ENCODE data around the gene NOTCH4.
"Not testable (repeated sequence)": the region's sequence is repeated elsewhere in the genome, so short reads cannot be mapped to it uniquely, and the experiment has no call there.

The NOTCH4 gene

DNA sequence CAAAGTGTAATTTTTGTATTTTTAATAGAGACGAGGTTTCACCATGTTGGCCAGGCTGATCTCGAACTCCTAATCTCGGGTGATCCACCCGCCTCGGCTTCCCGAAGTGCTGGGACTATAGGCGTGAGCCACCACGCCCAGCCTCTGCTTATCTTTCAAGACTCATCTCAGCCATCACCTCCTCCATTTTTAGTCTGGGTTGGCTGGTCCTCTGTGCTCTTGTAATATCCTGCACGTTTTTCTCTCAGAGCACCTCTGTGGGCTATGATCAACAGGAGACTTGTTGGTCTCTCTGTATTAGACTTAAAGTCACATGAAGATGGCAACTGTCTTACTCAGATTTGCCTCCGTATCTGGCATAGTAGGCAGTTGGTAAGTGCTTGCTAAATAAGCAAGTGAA, 7.6 kb downstream of the NOTCH4 start:
- no peak for DNase-seq

DNA sequence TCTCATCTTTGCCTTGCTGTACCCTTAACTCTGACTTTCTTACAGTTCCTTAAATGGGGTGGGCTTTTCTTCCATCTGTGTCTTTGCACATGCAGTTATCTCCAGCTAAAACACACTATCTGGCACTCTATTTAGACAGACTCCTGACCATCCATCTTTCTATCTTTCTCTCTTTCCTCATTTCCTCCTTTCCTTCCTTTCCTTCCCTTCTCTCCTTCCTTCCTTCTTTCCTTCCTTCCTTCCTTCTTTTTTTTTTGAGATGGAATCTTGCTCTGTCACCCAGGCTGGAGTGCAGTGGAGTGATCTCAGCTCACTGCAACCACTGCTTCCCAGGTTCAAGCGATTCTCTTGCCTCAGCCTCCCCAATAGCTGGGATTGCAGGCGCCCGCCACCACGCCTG, 8.2 kb downstream of the NOTCH4 start:
- DNase-seq, result no peak

DNA sequence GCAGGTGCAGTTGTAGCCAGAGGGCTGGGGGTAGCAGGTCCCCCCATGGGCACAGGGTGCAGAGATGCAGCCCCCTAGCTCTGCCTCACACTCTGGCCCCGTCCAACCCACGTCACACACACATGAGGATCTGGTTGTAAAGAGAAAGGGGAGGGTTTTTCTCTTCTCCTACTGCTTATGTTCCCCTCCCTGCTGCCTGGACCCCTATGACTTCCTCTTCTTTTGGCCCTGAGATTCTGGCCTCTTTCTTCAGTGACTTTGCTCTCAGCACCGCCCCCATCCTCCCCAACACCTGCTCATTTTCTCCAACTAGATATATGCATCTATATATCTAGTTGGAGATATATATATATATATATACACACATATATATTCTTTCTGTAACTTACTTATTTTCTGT, 9.7 kb downstream of the NOTCH4 start:
- DNase-seq, result no peak

- no peak for DNase-seq
Observed at GRCh38 chr6:32213649-32214048, 10.2 kb downstream of the NOTCH4 start.

- DNase-seq, result no peak
Observed at GRCh38 chr6:32212076-32212760, 11.6 kb downstream of the NOTCH4 start.

DNA sequence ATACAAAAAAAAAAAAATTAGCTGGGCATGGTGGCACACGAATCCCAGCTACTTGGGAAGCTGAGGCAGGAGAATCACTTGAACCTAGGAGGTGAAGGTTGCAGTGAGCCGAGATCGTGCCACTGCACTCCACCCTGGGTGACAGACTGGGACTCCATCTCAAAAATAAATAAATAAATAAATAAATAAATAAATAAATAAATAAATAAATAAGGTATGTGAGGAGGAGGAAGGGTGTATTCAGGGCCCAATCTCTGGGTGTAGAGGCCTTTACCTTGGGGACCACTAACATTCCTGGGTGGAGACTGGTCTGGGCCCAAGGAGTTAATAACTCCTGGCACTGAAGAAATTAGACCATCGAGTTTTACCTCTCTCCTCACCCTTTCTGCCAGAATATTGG, 12.4 kb downstream of the NOTCH4 start:
- DNase-seq, result not testable (repeated sequence)

- DNase-seq, result no peak
Observed at GRCh38 chr6:32210191-32210601, 13.7 kb downstream of the NOTCH4 start.

DNA sequence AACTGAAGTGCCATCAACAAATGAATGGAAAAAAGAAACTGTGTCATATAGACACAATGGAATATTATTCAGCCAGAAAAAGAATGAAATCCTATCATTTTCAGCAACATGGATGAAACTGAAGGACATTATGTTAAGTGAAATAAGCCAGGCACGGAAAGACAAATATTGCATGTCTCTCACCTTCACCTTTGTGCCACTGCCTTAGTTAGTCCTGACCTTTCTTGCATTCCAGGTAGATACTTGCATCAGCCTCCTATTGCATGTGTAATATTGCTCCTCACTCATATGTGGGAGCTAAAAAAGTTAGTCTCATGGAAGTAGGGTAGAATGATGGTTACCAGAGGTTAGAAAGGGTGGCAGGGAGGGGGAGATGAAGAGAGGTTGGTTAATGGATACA, 14.9 kb downstream of the NOTCH4 start:
- no peak for DNase-seq

- no peak for DNase-seq
Observed at GRCh38 chr6:32204268-32204715, 19.6 kb downstream of the NOTCH4 start.

- DNase-seq, result no peak
Observed at GRCh38 chr6:32203426-32204267, 20.2 kb downstream of the NOTCH4 start.

GRCh38 chr6:32202186-32202585, 21.7 kb downstream of the NOTCH4 start:
- DNase-seq, result no peak

DNA sequence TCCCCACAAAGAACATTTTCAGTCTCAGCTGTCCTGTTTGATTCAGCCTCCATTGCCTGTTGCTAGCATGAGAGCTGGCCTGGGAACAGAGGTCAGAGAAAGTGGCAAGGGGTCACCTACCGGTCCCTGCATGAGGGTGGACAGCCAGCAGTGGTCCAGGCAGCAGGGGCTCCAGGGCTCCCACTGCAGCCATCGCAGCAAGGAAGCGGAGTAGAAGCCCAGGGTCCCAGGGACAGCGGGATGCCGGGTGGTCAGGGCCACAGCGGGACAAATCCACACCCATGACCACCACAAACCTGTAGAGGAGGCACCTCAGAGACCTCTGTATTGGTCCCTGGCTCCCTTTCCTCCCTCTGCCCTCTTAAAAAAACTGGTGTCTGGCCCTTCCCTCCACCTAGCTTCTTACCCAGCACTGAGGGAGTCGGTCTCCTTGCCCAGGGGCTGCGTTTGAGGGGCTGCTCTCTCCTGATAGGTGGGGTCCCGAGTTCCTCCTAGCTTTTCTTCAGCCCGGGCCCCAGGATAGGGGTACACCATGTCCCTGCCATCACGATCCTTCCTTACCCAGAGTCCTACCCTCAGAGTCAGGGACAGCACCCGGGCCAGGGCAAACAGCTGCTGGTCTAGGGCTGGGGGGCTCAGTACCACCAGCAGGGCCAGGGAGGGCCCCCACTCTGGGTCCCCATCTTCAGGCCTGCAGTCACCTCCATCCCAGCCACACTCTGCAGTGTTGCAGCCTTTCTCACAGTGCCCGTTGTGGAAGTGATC, 23.0 kb downstream of the NOTCH4 start:
- DNase-seq, result no peak

DNA sequence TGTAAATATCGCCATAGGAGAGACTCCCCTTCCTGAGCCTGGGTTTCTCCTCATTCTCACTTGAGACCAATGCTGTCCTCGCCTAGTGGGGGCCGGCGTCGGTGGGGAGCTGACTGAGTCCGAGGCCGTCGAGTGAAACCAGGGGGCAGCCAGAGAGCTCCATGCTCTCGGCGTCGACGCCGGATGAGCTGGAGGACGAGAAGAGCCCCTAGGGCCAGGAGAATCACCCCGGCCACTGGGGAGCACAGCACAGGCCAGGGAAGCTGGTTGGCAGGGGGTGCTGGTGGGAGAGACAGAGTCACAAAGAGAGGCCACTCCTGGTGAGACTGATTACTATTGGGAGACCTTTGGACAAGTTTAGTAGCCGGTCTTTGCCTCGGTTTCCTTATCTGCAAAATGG, 25.0 kb downstream of the NOTCH4 start:
- no peak for DNase-seq

- no peak for DNase-seq
Observed at GRCh38 chr6:32198345-32198696, 25.5 kb downstream of the NOTCH4 start.

- no peak for DNase-seq
Observed at GRCh38 chr6:32196682-32197616, 26.9 kb downstream of the NOTCH4 start.

DNA sequence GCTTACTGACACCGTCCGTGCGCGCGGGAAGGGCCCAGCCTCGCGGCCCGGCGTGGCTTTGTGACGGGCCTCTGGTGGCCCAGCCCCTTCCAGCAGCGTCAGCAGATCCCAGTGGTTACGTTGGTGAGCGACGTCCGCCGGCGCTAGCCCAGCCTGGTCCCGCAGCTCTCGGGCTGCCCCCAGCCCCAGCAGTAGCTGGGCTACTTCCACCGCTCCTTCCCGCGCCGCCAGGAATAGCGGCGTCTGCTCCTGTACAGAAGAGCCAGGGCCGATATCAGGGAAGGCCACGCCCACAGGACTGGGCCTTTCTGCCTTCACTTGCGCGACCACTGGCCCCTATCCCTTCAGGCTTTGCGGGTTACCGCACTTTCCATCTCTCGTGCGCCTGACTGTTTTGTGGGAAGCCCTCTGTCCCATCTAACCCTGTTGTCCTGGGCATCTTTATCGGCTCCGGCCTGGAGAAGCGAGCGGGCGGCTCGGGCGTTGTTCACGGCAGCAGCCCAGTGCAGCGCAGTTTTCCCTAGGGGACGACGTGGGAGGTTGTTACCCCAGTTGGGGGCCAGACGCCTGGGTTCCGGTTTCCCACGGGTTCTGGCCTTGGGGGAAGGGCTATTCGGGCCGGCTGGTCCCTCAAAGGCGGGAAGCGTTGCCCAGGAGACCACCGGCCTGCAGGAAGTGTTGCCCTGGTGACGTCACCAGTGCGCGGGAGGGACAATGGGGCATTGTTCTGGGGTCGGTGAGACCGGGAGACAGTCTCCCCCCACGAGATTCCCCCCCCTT, 27.8 kb downstream of the NOTCH4 start:
- peak; percentile 89 for DNase-seq

GRCh38 chr6:32195652-32195901, 28.3 kb downstream of the NOTCH4 start:
- peak; percentile 100 for DNase-seq

GRCh38 chr6:32194825-32195651, 28.8 kb downstream of the NOTCH4 start:
- no peak for DNase-seq

DNA sequence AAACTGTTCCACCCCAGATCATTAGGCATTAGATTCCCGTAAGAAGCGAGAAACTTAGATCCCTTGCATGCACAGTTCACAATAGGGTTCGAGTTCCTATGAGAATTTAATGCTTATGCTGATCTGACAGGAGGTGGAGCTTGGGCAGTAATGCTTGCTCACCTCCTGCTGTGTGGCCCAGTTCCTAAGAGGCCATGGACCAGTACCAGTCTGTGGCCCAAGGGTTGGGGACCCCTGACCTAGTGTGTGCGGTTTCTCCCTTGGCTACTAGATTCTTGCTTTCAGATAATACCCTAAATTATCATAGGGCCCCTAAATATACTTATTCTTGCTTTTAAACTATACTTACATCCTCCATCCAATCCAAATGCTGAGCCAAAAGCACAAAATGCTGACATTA, 29.5 kb downstream of the NOTCH4 start:
- DNase-seq, result no peak

DNA sequence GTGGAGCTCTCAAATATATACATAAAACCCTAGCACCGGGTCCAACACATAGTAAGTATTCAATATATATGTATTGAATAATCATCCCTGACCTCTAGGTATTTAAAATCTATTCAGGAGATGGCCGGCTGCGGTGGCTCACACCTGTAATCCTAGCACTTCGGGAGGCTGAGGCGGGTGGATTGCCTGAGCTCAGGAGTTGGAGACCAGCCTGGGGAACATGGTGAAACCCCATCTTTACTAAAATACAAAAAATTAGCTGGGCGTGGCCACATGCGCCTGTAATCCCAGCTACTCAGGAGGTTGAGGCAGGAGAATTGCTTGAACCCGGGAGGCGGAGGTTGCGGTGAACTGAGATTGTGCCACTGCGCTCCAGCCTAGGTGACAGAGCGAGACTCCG, 30.8 kb downstream of the NOTCH4 start:
- DNase-seq, result not testable (repeated sequence)

DNA sequence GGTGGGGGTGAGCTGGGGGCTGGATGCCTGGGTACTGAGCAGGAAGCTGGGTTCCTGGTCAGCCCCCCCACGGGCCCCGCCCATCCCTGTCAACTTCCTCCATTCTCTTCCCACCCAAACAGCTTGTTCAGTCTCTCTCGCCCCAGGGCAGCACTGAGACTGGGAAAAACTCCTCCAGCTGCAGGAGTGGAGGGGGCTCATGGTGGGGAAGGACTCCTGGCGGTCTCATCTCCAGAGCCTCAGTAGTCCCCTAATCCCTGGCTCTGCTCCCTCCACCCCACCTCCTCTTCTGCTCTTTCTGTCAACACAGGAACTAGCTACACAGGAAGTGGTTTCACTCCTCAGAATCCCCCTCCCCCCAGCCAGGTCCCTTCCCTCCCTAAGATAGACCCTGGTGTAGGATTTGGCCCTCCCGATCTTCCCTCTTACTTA, 31.2 kb downstream of the NOTCH4 start, which contains the start of gene GPSM3:
Gene GPSM3, minus strand, starts transcription at position 36 of the 432 bp plus-strand sequence. CDS start 130 bp downstream, outside the sequence.
- DNase-seq, result peak; percentile 67

Data from activated CD8-positive, alpha-beta memory T cell treated with anti-CD3 and anti-CD28 coated beads, Interleukin-2, amount 50 U/mL, for 48 hours (primary cell).